ENCODE measurements around the gene CALML4. TPM values are rescaled to one million over a fixed set of nuclear protein-coding genes. Genes with fewer than 3 reads are reported as not detected.

The CALML4 gene
- total and polyA plus RNA-seq, 8 donors: 1.5 to 31.4 (median 5.6) TPM

DNA sequence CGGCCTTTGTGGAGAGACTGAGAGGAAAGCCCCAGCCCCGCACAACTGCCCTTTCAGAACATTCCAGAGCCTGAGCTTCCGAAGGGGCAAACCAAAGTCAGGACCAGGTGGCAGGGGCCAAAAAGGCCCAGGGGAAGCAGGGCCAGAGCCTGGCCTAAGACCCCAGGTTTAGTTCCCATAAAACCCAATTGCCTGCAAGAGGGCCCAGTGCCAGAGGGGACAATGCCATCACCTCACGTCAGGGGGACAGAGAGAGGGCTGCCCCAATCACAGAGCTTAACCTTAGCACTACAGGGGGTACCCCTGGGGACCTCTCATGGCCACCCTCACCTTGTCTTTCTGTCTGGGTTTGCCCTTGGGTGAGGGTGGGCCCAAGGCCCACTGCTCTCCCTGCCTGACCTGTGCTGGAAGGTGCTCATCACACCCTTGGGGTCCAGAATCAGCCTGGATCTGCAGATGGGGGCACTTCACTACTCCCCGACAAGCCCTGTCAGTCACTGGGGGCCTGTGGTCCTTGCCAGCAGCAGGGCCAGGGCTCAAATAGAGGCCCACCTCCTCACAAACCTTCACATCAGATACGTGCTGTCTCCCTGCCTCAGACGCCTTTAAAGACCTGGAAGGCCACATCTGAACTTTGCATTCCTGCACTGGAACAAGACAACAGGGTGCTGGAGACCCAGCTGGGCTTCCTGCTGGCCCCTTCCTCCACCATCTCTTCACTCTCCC, 3.8 kb downstream of the CALML4 start:
- H3K27me3 ChIP-seq: no peaks in the 10 kb centered on the region
- no peak for ATAC-seq
- H3K4me3 ChIP-seq: no peak overlapping the region
- TF ChIP-seq, protein P1, sequence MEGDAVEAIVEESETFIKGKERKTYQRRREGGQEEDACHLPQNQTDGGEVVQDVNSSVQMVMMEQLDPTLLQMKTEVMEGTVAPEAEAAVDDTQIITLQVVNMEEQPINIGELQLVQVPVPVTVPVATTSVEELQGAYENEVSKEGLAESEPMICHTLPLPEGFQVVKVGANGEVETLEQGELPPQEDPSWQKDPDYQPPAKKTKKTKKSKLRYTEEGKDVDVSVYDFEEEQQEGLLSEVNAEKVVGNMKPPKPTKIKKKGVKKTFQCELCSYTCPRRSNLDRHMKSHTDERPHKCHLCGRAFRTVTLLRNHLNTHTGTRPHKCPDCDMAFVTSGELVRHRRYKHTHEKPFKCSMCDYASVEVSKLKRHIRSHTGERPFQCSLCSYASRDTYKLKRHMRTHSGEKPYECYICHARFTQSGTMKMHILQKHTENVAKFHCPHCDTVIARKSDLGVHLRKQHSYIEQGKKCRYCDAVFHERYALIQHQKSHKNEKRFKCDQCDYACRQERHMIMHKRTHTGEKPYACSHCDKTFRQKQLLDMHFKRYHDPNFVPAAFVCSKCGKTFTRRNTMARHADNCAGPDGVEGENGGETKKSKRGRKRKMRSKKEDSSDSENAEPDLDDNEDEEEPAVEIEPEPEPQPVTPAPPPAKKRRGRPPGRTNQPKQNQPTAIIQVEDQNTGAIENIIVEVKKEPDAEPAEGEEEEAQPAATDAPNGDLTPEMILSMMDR (IDR thresholded peaks at IDR 0.05): no peak
- WGBS, 2 donors: 89 to 92% methylated on average over 7 of the region's 7 CpGs
- no peak for DNase-seq
- H3K27ac ChIP-seq: no peak overlapping the region
- FAIRE-seq: no peak
- intact Hi-C loops (cut with DNase I): no loop called here
- no peaks in the 10 kb centered on the region for H3K36me3 ChIP-seq
- no peaks in the 10 kb centered on the region for H3K9me3 ChIP-seq
- peaks cover 7 to 17% (median 7%) of the 10 kb centered on the region in 3 donors for H3K4me1 ChIP-seq

DNA sequence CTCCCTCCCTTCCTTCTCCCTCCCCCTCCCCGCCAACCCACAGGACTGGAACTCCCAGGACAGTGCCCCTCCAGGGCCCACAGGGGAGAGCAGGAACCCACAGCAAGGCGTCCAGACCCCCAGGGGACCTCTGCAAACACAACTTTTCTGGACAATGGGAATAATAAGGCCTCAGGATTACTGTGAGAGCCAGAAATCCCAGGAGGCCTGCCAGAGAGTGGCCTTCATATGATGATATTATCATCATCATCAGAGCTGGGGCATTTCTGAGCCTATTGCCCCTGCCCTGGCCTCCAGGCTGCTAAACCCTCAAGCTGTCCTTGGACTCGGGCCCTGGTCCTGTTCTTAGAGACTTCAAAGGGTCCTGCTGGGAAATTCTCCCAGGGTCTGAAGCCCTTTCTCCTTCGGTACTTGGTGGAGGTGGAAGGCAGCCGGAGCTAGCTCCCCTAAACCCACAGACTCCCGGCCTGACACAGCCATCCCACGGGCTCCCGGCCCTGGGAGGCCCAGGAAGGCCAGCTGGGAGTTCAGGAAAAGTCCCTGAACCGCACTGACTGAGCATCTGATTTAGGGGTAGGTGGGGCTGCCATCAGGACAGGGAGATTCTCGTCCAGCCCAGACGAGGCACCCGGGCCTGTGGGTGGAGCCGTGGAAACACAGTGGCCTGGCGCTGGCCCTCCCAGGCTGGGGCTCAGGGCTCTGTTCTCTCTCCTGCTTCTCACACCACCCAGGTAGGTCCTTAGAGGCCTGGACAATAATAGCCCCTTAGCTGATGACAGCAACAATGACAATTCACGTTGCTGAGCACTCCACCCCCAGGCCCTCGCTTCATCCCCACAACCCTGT, 4.9 kb downstream of the CALML4 start:
- TF ChIP-seq, protein P1 (IDR thresholded peaks at IDR 0.05): no peak
- FAIRE-seq (no peak), DNase-seq (peak in 1 of 6 donors; percentile 62), ATAC-seq (peak in 2 of 4 donors; percentile 6 to 11)
- Histone ChIP-seq H3K4me1 (peaks cover 0 to 11% (median under 1%) of the 10 kb centered on the region in 3 donors), H3K4me3 (no peak overlapping the region), H3K27me3 (no peaks in the 10 kb centered on the region), H3K9me3 (no peaks in the 10 kb centered on the region), H3K36me3 (no peaks in the 10 kb centered on the region), H3K27ac (no peak overlapping the region)
- intact Hi-C loops (cut with DNase I): no loop called here
- WGBS, 2 donors: 51 to 57% methylated on average over 16 of the region's 16 CpGs

DNA sequence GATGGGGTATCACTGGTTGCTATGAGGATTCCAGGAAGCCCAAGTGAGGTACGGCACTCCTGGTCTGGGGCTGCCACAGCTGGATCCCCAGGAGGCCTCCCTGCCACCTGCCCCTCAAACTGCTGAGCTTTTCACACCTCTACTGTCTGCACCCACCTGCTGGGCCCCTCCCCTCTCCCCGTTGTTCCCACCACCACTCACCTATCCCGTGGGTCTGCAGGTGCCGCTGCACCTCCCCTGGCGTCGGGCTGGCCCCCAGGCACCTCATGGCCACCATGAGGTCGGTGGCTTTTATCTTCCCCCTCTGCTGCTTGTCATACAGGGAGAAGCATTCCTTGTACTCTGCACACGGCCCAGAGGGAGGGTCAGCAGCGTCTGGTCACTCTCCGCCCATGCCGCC, 5.8 kb downstream of the CALML4 start:
- WGBS, 2 donors: 39 to 47% methylated on average over 11 of the region's 11 CpGs
- Histone ChIP-seq H3K4me3 (no peak overlapping the region), H3K9me3 (no peaks in the 10 kb centered on the region), H3K36me3 (no peaks in the 10 kb centered on the region), H3K4me1 (peaks cover 0 to 5% (median 0%) of the 10 kb centered on the region in 3 donors), H3K27ac (no peak overlapping the region), H3K27me3 (no peaks in the 10 kb centered on the region)
- intact Hi-C loops (cut with DNase I): no loop called here
- ATAC-seq (peak in 1 of 4 donors; percentile 10), FAIRE-seq (no peak), DNase-seq (no peak)
- TF ChIP-seq, protein P1 (IDR thresholded peaks at IDR 0.05): no peak

GRCh38 chr15:68197661-68198437, 7.3 kb downstream of the CALML4 start:
- no peak for DNase-seq
- Histone ChIP-seq H3K27ac (no peak overlapping the region), H3K4me3 (no peak overlapping the region), H3K27me3 (no peaks in the 10 kb centered on the region), H3K36me3 (peaks cover 0 to 5% (median 0%) of the 10 kb centered on the region in 3 donors), H3K4me1 (peaks cover 0 to 5% (median 0%) of the 10 kb centered on the region in 3 donors), H3K9me3 (no peaks in the 10 kb centered on the region)
- intact Hi-C loops (cut with DNase I): no loop called here
- TF ChIP-seq, protein P1 (IDR thresholded peaks at IDR 0.05): no peak
- WGBS, 2 donors: 81 to 84% methylated on average over 11 of the region's 11 CpGs
- FAIRE-seq: no peak
- ATAC-seq: no peak
